Right hindlimb (tissue), 1 donor: ENCODE results near the gene CITED4.

Experiments used
- DNase-seq: peaks from one replicate; pipeline ENCODE4 v3.0.0-alpha.2; 2018

The CITED4 gene

GRCh38 chr1:40831001-40831732 is 31.0 kb downstream of the CITED4 start:
- no peak for DNase-seq

DNA sequence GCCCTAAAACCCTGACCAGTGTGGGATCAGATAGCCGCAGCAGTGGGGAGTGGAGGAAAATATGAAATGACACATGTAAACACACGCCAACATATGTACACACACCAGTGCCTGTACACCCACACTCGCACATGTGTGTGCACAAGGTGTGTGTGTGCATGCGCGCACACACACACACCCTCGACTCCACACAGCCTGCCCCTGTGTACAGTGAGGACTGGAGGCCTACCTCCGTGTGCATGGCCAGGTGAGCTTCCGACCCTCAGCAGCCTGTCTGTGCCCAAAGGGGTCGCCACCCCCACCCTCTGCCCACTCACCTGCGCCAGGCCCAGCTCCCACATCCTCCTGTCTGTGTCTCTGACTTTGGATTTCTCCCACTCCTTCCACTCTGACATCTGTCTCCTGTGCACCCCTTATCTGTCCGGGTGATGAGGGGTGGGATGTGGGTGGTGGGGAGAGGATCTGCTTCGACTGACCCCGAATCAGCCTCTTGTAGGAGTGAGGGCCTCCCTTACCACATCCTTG is 31.7 kb downstream of the CITED4 start:
- no peak for DNase-seq

DNA sequence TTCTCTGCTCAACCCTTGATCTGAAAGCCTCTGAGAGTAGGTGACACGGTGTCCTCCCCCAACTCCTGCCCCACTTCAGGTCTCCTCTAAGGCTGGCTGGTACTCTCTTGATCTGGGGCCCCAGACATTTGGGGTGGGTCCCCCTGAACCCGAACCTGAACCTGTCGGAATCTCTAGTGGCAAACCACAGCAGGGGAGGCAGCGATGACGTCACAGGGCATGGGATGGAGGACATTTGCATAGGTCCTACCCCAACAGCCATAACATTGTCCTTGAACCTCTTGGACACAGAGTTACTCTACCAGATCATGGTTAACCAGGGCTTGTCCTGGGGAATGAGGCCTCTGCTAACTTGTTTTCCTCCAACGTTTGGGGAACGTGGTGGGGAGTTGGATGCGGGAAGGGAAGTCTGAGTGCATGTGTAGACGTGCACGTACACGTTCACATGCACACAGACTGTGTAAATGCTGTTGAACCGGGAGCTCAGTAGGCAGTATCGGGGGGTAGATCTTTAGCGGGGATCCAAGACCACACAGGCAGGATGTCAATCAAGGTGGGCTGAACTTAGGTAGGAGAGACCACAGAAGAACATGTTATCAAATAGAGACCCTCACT is 32.4 kb downstream of the CITED4 start:
- no peak for DNase-seq

DNA sequence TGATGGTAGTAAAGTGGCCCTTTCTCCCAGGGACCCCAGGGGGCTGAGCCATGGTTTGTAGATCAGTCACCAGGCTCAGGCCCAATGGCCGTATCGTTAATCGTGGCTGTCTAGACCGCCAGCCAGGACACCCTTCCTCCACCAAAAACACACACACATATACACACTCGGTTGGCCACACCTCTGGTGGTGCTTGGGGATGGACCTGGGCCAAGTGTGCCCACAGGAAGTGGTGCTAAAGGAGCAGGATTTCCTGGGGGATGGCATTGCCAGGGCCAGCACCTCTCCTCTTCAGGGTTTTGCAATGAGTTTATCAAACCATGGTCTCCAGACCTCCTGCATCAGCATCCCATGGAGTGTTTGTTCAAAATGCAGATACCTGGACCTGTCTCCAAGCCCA is 36.2 kb downstream of the CITED4 start:
- DNase-seq, result no peak

DNA sequence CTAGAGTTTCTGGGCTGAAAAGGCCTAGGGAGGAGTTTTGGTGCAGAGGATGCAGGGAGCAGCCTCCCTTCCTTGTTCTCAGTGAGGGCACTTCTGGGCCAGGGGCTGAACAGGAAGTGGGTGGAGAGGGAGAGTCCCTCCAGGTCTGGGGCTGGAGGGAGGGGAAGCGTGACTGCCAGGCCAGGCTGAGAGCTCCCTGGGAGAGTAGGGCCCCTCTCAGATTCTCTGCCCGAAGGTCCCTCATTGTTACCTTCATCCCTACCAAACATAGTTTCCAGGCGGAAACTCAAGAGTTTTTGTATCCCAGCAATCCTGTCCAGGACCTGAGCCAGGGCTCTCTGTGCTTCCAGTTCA is 36.8 kb downstream of the CITED4 start:
- DNase-seq, result no peak

- DNase-seq, result no peak
Observed at GRCh38 chr1:40824591-40825434, 37.4 kb downstream of the CITED4 start.

GRCh38 chr1:40823983-40824382 is 38.2 kb downstream of the CITED4 start:
- DNase-seq, result no peak

GRCh38 chr1:40823345-40823744 is 38.8 kb downstream of the CITED4 start:
- no peak for DNase-seq

- no peak for DNase-seq
Observed at GRCh38 chr1:40822890-40823289, 39.3 kb downstream of the CITED4 start.

GRCh38 chr1:40820911-40821693 is 41.1 kb downstream of the CITED4 start:
- DNase-seq, result no peak

GRCh38 chr1:40820251-40820797 is 41.8 kb downstream of the CITED4 start:
- DNase-seq, result no peak

DNA sequence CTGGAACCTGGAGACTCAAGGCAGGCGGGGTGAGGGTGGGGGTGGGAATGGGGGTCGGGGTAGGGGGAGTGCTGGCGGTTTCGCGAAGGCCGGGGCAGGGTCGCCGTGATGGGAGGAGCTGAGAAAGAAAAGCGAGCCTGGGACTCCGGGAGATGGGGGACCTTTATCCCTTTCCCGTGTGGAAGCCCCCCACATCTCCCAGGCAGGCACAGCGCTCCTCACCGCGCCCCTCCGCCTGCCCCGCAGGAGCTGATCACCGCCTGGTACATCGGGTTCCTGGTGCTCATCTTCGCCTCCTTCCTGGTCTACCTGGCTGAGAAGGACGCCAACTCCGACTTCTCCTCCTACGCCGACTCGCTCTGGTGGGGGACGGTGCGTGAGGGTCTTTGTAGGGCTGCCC is 43.1 kb downstream of the CITED4 start:
- DNase-seq, result no peak

DNA sequence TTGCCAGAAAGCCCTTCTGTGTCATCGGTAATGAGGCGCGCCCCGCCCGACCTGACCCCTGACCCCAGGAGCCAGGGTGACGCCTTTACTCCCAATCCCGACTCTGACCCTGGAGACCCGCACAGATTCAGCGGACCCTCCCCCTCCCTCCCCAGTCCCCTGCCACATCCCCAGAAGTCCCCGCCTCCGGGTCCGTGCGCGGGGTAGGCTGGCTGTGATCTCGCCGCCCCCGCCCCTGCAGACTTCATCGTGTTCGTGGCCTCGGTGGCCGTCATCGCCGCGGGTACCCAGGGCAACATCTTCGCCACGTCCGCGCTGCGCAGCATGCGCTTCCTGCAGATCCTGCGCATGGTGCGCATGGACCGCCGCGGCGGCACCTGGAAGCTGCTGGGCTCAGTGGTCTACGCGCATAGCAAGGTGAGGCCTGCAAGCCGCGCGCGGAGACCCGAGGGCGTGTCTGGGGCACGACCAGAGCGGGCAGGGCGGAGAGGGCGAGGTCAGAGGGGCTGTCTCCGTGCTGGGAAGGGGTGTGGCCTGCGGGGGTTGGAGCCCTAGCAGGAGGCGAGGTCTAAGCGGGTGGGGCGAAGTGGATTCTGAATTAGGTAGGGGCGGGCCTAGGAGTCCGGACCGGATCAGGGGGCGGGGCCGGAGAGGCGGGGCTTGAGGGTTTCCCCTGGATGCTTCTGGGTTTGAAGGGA is 43.8 kb downstream of the CITED4 start:
- peak; percentile 67 for DNase-seq

DNA sequence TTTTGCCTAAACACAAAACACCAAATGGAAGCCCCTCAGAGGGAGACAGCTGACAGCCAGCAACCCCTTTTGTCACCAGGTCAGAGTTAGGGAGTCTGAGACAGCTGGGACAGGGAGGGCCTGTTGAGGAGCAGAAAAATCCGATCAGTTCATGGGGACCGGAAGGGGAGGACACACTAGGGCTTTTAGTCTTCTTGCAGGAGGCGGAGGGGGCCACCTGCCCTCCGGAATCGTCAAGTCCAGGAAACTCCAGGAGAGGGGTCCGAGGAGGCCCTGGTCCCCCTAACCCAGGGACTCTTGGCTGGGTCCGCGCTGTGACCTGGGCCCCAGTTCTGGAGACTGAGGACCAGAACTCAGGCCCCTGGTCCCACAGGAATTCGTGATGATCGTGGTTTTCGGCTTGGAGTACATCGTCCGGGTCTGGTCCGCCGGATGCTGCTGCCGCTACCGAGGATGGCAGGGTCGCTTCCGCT is 44.3 kb downstream of the CITED4 start:
- DNase-seq, result no peak

DNA sequence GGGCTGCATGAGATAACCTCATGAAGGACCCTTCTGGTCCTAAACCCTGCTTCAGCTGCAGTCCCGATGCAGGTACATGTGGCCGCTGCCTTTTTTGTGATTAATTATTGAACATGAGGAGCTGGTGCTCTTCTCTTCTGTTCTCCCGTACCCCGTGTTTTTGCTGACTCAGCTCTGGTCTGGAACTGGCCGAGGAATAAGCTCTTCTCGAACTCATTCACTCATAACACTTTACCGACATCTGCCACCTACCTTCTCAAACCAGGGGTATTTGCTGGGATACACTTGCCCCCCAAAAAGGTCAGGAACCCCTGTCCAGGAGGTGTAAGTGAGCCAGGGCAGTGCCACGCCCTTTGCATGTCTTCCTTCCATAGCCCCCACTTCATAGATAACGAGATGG is 46.7 kb downstream of the CITED4 start:
- no peak for DNase-seq
